Measurements from ENCODE around the gene BOD1L2.

BOD1L2 gene

DNA sequence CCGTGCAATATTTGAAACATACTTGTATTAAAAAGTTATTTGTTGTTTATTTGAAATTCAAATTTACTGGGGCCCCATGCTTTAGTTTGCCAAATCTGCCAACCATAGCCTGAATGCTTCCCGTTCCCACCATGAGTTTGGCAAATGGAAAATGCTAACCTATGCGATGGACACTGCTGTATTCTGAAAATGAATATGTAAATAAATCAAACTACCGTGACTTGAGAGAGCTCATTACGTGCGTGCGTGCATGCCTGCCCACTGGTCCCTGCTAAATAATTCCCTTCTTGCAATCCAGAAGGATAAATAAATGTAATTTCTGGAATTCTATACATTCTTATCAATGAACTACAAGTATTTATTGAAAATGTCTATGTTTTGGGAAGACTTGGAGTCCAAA, 3.2 kb downstream of the BOD1L2 start:
- DNase-seq (ENCODE audit: low read depth in 2 of 2) = no peak

DNA sequence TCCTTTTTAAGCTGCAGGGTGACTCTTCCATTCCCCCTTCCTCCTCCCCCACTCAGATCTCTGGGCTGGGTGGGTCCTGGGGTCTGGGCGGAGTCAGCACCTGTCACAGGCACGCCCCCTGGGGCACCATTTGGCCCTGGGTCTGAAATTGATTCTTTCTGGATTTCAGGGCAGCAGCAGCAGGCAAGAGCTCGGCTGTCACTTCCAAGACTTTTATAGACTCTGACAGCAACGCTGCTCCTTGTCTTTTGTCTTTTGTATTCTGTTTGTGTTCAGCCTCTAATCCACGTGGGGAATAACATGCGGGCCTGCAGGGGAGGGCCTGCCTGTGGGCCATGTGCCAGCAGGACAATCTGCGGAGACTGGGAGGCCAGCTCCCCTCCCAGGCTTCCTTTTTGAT, 3.9 kb downstream of the BOD1L2 start:
- no peak for DNase-seq (ENCODE audit: low read depth in 2 of 2)

DNA sequence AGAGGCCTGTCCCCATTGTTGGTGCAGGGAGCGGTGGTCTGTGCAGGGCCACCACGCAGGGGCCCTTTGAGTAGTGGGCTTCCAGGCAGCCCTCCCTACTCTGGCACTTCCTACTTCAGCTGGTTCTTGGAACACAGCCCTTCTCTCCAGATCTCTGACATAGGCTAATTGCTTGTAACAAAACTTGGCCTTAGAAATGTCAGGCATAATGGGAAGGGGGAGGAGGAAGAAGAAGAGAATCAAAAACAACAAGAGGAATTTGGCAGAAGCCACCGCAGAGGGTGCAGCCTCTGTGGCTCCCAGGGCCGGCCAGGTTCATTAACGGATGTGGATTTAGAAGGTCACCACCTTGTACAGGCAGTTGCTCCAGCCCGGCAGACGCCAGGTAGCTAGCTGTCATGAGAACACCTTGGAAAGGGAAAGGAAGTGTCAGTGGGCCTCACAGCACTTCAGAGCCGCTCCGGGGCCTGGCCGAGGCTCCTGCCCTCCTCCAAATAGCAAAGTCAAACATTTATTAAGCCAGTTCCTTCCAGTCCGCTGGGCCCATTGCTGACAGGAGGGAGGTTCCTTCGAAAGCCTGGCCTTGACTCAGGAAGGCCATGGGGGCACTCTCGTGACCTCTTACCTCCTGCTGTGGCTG, 7.4 kb downstream of the BOD1L2 start:
- DNase-seq (ENCODE audit: low read depth in 2 of 2) = no peak

DNA sequence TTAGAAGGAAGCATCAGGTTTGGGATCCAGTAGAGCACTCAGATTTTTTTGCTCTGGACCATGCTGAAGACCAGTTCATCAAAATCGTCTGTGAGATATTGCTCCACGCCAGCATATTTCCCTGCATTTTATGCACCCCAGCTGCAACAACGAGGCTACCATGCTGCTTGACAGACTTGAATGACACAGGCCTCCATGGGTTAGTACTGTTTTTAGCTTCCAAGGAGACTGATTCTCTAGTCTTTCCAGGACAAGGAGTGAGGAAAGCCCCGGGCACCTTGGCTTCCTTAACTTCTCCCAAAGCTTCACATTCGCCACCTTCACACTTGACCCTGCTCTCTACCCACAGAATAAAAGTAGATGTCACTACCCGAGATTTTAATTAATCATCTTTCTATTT, 17.5 kb downstream of the BOD1L2 start:
- DNase-seq (ENCODE audit: low read depth in 2 of 2) = no peak

DNA sequence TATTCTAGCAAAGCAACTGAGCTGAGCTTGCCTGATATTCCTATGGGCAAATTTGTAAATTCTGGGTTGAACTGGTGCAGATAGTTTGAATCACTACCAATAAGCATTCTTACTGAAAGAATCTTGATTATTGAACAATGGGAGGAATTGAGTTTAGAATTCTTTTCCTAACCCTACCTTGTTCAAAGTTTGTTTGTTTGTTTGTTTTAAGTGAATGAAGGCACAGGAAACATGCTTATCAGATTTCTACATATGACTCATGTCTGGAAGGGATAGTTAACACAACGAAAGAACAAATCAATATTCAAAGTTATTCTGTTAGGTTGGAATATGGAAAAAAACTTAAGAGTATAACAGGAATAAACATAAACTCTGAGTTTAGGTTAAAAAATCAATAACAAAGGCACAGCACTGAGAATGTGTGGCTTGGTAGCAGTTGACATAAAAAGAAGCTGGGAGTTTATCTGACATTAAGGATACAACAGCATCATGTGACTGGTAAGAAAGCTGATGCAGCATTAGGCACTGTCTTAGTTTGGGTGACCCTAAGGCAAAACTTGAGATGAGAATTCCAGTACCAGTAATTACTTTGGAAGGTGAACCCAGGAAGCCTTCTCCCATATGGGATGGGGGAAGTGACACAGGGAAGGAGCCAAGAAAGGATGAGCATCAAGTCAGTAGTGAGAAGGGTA, 20.9 kb downstream of the BOD1L2 start:
- DNase-seq (ENCODE audit: low read depth in 2 of 2) = no peak

DNA sequence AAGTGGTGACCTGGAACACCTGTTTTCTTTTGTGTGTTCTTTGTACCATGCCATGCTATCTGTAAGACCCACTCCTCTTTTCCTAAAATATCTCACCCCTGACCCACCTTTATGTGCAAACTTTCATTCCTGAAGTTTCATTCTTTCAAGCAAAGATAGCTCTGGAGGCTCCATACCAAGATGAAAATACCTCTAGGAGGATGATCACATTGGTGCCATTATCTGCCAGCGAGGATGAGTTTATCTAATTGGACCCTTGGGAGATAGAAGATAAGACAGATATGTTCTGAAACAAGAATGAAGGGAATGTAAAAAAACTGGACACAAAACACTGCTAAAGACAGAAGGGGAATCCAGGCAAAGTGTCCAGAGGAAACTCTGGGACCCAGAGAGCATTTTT, 24.1 kb downstream of the BOD1L2 start:
- DNase-seq (ENCODE audit: low read depth in 2 of 2) = no peak

DNA sequence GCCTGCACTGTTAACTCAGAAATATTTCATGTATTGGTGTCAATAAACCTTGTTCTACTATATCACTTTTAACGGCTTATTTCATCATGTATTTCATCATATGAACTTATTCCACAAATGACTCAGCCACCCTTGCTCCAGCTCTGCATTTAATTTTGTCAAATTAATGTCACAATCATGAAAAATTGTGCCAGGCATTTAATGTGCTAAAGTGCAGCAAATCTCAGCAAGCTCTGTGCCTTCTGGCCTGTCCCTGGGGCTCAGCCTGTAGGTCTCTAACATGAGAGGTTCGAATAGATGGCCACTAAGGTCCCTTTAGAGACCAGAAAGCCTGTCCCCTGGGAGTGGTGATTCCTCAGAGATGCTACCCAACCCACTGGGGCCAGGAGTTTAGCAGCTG, 28.6 kb downstream of the BOD1L2 start:
- no peak for DNase-seq (ENCODE audit: low read depth in 2 of 2)

DNA sequence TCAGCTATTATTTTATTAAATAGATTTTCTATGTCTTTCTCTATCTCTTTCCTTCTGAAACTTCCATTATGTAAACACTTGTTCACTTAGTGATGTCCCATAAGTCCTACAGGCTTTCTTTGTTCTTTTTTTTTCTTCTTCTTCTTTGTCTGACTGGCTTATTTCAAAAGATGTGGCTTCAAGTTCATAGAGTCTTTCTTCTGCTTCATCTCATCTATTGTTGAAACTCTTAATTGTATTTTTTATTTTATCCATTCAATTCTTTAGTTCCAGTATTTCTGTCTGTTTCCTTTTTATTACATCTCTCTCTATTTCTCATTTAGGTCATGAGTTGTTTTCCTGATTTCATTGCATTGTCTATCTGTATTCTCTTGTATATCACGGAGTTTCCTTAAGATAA, 38.5 kb downstream of the BOD1L2 start:
- no peak for DNase-seq (ENCODE audit: low read depth in 2 of 2)

DNA sequence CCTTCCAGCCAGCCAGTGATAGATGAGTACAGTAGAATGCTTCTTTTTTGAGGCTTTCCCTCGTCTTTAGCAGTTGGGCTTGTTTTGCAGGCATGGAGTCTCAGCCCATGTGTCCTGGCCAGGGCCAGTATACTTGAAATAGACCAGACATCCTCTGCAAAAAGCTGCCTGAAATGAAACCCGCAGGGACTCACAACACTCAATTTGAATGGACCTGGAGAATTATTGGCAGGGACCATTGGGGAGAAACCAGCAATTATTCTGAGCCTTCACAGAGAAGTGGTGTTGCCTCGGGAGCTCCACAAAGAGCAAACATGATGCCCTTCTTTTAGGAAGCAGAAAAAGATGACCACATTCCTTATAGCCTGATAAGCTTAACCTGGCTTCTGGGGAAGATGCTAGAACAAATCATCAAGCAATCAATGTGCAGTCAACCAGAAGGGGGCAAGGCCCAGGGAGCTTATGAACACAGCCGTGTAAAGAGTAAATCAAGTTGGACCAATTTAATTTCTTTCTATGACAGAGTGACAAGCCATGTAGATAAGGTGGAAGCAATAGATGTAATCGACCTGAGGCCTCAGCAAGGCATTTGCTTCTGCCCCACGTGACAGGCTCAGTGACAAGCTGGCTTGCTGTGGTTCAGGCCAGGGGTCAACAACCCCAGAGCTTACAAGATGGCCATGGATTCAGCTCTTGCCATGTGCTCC, 42.1 kb downstream of the BOD1L2 start:
- DNase-seq (ENCODE audit: low read depth in 2 of 2) = no peak

DNA sequence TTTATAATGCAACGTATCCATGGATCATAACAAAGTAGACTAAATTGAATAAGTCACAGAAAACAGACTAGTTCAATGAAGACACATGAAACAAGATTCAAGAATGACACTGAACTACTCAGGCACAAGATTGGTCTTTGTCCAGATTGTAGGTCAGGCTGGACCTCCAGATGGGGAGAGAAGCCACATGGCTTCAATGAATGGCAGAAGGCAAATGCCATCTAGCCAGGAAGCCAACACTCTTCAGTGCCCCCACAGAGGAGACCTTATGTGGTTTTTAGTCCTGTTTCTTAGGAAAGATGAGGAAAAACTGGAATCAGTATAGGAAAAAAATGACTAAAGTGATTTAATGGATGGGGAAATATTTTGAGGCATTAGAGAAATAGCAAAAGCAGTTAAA, 43.1 kb downstream of the BOD1L2 start:
- DNase-seq (ENCODE audit: low read depth in 2 of 2) = no peak

DNA sequence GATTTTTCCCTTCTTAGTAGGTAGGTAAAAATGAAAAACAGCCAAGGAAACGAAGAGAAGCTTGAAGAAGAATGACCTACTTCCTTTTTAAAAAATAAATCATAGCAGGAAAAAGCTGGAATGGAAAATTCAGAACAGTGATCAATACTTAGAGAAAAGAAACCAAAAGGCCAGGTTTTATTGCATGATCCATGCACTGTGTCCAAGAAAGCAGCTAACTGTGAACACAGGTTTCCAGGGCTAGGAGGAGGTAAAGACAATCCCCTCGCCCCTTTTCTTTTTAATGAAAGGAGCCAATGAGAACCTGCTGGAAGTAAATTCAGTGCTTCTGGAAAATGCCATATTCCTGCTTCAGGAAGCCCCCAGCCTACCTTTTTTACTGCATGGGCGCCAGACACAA, 47.2 kb downstream of the BOD1L2 start:
- DNase-seq (ENCODE audit: low read depth in 2 of 2) = no peak

DNA sequence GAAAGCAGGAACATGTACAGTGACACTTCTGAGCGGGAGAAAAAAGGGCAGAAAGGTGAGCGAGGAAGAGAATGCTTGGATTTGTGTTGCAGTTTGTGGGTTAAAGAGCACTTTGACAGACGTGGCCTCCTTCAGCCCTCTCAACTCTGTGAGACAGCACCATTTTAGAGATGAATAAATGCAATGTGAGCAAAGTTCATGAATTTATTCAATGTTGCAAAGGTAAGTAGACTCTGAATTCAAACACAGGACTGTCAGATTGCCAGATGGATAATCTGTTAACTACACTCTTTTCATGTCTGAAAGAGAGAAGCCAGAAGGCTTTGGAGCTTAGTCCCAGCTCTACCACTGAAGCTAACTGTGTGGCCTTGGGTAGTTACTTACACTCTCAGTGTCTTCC, 47.7 kb downstream of the BOD1L2 start:
- no peak for DNase-seq (ENCODE audit: low read depth in 2 of 2)

DNA sequence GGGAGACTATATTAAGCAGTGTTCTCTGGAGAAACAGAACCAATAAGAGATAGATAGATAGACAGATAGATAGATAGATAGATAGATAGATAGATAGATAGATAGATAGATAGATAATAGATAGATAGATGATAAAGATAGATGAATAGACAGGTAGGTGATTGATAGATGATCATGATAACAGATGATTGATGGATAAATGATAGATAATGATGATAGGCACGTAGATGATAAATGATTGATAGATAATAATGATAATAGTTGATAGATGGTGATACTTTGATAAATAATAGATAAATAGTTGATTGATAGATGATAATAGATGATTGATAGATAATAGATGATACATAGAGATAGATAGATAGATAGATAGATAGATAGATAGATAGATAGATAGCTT, 48.5 kb downstream of the BOD1L2 start:
- no peak for DNase-seq (ENCODE audit: low read depth in 2 of 2)

DNA sequence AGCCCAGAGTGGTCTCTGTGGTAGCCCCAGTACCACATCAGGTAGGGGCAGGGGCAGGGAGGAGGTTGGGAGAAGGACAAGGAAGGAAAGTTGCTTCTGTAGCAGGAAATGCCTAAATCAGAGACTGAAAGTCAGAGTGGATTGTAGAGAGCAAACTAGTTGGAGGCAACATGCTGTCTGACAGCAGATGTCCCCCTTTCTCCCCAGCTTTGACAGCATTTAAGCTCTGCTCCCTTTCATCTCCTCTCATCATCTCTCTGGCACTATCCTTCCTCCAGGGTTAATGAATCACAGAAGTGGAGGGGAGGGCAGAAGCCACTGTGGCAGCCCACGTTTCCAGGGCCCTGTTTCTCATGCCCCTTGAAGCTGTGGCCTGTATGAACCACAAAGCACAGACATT, 50.4 kb downstream of the BOD1L2 start:
- DNase-seq (ENCODE audit: low read depth in 2 of 2) = no peak

DNA sequence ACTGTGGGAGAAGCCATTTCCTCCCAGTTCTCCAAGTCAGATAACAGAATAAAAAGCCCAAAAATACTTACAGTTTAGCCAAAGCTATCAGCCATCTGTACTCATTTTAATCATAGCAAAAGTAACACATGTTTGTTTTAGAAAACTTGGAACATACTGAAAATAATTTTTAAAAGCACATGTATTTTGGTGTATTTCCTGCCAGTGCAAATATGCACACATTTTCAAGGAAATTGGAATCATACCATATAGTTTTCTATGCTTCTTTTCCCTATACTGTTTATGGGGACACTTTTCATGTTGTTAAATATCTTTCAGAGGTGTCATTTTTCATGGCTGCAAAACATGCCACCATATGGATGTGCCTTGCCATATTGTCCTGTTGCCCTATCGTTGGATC, 51.2 kb downstream of the BOD1L2 start:
- no peak for DNase-seq (ENCODE audit: low read depth in 2 of 2)

All from stimulated activated CD8-positive, alpha-beta memory T cell treated with anti-CD3 and anti-CD28 coated beads, Interleukin-2, amount 100 ng/mL, for 48 hours (primary cell).